HG02571 (cell line): ENCODE measurements around the gene IQGAP3.

Experiments
- ATAC-seq: cut with Tn5 transposase; IDR thresholded peaks from one replicate; pipeline ENCODE4 v1.9.1; 2021; ENCODE audit warnings: mild to moderate bottlenecking, moderate library complexity; ENCODE audit not compliant: unreplicated experiment

Gene IQGAP3

DNA sequence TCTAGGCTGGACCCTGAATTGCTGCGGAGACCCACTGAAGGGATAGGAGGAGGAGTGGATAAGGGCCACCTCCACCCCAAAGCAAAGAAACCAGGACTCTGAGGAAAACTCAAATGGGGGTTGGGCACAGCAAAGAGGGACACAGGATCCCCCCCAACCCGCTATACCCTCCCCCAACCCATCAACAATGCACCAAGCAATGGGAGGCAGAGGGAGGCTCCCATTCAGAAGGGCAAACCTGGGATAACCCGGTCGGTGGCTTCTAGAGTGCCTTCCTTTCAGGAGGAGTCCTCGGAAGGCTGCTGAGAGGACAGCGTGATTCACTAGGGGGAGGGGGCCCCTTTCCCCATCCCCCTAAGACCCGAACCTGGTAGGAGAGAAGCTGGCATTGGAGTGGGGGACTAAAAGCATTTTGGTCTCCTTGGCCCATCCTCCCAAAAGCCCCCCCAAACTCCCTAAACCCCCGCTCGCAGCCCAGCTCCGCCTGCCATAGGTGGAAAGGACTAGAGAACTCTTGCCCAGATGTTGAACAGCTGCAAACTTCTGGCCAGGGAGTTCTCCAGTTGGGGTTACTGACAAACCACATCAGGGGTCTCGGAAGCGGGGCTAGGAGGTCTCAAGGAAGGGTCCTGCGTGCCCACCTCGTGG lies 73.0 kb downstream of the IQGAP3 start:
- no peak for ATAC-seq

DNA sequence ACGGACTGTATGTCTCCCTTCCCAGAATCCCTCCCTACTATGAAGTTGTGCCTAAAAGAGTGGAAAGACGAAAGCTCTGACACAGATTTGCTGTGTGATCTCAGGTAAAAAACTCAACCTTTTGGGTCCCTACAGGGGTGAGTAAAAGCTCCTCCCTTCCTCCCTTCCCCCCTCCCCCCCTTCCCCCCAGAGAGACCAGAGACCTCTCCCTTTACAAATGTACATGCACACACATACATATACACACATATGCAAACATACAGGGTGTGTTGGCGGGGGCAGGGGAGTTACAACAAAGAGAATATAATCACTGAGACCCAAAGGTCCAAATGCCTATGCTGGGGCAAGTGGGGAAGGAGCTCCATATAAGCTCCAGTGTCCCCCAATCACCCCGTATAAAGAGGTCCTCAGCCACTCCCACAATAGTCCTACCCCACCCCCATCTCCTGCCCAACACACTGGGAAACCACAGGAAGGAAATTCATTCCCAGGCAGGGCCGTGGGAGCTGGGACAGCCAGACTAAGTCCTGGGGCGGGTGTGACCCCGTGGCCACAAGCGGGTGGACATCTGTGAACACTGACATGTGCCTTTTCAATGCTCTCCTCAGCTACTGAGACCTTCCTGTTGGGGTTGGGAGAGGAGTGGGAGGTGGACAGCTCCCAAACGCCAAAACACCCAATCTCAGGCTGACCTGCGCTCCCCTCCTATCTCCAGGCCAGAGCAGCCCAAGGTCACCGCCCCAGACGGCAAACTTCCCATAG lies 73.8 kb downstream of the IQGAP3 start:
- ATAC-seq = no peak

DNA sequence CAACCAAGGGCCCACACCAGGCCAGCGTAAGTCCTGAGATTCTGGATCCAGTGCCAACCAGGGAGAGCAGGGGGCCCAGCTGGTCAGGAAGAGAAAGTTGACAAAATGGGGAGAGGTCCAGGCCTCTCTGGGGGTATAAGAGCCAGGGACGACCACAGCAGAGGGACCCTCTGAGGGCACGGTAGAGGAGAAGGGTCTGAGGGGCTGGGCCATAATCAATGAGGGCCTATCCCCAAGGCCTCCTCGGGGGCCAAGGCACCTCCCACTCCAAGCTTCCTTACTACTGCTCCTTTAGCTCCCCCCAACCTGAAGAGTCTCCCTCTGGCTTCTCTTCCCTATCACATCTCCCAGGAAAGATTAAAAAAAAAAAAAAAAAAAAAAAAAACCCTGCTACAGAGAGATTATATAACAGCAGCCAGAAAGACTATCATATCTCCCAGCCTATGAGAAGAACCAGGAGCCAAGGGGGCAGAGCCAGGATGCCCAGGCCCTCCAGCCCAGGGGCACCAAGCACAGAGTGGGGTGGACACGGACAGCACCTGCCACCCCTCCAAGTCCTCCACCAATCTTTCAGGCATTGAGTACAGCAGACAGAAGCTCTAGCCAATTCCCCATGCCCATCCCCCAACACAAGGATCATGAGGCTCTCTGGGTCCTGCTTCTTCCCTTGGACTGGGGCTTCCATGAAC lies 74.5 kb downstream of the IQGAP3 start:
- no peak for ATAC-seq

DNA sequence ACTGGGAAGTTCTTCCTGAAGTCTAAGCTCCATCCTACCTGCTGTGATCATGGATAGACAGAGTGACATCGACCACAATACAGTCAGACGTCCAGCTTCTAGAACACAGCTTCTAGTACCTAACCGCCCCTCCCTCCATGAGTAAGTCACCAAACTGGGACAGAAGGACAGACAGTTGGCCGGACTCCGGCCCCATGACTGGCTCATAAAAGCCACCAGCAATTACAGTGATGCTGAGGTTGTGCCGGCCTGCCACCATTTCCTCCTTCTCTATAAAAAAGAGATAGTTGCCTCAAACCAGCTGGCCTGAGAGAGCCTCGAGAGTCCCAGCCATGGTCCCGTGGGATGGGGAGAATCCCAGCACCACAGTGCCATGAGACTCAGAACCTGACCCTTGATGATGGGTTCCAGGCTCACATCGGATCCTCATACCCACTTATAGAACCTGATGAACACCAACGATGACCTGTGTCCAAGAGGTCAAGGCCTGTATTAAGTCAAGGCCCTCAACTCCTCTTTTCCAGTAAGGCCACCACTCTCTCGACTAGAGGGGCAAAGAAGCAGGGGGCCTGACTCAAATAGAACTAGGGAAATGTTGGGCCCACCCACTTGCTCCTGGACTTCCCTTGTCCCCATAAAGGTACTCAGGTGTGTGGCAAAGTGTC lies 75.2 kb downstream of the IQGAP3 start:
- ATAC-seq = no peak

DNA sequence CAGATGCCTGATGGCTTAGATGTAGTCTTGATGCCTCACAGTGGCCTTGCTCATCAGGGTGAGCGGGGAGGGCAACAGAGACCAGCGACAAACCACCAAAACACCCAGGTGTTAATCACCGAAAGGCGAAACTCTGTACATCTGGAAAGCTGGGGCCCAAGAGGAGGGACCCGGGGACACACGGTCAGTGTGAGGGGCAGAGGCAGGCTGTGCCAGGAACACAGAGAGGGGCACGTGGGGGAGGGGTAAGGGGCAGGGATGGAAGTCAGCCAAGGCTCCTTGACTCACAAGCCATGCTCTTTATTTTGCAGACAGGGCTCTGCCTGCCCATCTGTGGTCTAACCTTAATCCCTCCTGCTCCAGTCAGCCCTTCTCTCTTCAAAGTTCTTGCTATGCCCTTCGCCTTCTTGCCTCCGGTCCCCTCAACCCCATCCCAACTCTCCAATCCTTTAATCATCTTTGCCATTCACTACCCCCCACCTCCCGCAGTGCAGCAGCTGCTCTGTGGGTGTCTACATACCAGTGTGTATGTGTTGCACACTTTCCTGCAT lies 76.1 kb downstream of the IQGAP3 start:
- no peak for ATAC-seq

DNA sequence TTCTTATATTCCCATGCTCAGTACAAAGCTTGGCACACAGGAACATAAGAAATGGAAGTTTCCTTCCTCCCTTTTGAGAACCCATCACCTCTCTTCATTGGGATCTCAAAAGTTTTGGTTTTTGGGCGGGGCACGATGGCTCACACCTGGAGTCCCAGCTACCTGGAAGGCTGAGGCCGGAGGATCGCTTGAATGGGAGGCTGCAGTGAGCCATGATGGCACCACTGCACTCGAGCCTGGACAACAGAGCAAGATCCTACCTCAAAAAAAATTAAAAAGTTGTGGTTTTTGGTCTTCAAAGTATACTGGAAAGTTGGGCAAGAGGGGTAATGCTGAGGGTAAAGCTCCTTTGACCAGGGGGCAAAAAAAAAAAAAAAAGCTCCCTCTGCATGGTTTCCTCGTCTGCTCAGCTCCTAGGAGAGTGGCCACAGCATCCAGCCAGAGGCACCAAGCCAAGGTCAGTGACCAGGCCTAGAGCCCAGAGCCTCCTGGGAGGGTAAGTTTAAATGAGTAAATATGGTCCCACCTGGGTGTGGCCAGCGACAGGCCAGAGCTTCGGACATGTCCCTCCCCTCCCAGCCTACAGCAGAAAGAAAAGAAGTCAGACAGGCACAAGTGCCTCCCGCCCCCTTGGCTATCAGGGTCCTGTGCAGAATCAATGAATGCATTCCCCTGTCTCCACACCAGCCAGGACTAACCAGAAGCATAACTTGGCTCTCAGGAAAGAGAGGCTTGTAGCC lies 76.8 kb downstream of the IQGAP3 start:
- ATAC-seq = no peak

DNA sequence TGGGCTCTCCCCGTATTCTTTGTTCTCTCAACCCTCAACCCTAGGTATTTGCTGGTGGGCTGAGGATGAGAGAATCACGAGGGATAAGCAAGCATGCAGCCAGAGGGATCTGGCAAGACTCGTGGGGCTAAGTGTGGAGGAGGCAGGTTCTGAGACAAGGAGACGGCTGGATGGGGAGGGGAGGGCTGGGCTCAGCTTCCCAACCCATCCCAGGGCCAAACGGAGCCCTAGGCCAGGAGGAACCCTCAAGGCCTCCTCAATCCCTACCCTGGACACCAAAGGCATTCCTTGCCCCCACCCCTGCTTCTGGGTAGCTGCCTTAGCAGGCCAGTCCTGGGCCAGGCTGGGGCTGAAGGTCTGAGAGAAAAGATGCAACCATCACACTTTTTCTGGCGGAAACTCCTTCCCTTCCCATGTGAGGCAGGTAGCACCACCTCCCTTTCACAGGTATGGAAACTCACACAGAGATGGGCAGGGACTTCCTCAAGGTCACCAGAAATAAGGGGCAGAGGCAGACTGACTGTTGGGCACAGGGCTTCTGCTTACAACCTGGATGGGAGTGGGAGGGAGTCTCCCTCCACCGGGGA lies 78.0 kb downstream of the IQGAP3 start:
- ATAC-seq = no peak

DNA sequence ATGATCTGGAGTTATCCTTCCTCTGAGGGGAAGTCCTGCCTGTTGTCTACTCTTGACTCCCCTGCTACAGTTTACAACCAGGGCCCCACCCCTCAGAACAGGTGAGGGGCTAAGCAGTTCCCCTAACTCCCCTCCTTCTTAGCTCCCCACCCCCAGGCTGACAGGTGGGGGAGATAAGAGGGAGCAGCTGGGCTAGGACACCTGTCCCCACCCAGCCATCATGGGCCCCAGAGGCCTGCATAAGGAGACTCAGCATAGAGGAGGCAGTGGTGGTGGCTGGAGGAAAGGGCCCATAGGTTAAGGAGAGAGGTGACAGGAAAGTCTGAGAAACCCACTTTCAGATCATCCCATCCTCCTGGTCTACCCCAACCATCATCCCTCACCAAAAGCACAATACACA lies 78.6 kb downstream of the IQGAP3 start:
- ATAC-seq = no peak

DNA sequence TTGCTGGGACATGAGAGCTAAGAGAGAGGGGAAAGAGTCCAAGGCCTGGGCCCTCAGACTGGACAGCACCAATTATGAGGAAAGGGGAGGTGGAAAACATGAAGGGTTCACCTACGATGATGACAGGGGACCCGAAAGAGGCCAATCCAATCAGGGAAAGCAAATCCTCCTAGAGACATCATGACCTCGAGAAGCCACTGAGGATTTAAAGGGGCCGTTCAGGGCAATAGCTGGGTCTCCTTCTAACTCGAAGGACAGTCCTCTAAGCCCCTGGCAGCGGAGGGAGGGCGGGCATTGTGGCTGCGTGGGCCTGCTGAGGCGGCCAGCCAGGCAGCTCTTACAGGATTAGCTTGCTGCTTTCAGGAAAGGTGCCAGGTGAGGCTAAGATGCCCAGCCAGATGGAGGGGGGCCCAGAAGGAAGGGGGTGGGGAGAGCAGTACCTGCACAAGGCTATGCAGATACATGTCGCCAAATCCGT lies 79.2 kb downstream of the IQGAP3 start:
- no peak for ATAC-seq

DNA sequence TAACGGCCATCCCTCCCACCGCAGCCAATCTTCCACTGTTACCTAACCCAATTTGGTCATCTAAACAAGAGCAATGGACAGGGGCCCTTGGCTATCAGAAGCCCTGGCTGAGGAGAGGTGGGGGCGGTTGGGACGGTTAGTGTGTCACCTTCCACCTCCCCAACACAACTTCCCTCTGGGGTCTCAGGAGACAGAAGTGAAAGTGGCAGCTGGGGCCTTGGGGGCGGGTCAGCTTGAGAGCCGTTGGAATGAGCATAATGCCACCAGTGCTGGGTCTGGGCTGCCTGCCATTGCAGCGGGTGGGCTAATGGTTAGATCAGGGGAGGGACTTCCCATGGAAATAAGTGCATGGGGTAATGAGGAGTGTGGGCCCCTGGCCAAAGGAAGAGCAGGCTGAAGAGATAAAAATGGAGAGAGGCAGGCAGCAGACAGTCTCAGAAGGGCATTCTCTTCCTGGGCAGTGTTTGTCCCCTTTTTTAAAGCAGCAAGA lies 79.7 kb downstream of the IQGAP3 start:
- ATAC-seq = no peak

DNA sequence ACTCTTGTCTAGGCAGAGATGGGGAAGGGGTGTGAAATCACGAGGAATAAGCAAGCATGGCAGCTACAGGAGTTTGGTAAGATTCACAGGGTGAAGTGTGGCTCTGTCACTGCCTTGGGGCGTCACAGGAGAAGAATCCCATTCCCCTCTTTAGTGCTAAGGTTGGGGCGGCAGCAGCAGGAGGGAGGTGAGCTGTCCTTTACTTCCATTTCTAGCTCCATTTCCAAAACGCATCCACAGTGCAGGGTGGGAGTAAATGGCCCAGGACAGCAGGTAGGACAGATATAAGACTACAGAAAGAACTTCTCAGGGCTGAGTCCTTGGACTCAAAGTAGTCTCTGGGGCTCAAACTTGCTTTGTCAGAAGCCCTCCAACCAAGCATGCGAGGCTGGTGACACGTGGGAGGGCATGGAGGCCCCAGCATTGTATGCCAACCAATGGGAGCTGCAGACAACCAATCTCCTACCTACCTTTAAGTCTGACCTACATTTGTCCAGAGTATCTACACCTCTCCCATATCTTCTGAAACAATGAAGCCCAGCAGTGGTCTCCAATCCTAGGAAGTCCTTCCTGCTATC lies 80.3 kb downstream of the IQGAP3 start:
- no peak for ATAC-seq

DNA sequence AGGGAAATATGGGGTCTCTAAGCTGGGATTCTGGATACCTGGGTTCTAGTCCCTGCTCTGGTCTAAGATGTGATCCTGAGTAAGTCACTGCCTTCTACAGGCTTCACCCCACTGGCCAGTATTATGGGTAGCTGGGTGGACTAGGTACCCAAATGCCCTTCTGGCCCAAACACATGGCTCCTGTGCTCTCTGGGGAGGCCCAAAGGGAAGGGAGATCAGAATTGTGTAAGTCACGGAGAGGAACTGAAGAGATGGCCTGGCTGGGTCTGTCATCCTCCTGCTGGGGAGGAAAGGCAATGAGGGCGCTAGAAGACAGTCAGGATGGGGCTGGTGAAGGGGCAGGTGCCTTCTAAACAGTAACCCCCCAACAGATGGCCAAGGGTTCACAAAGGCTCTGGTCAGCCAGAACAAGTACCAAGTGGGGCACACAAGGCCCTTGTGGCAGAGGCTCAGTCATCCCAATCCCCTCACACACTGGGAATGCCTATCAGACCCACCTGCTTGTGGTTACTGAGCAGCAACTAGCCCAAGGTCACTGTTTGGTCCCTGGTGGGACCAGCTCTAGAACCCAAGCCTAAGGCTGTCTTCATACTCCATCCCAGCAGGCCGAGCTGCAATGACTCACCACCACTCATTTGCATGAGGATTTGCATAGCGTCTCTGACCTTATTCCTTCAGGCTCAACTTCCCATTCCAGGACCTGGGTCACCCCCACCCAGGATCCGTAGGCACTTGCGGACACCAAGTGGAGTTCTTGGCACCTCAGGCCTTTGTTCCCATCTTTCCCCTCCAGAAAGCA lies 81.0 kb downstream of the IQGAP3 start:
- ATAC-seq = no peak

DNA sequence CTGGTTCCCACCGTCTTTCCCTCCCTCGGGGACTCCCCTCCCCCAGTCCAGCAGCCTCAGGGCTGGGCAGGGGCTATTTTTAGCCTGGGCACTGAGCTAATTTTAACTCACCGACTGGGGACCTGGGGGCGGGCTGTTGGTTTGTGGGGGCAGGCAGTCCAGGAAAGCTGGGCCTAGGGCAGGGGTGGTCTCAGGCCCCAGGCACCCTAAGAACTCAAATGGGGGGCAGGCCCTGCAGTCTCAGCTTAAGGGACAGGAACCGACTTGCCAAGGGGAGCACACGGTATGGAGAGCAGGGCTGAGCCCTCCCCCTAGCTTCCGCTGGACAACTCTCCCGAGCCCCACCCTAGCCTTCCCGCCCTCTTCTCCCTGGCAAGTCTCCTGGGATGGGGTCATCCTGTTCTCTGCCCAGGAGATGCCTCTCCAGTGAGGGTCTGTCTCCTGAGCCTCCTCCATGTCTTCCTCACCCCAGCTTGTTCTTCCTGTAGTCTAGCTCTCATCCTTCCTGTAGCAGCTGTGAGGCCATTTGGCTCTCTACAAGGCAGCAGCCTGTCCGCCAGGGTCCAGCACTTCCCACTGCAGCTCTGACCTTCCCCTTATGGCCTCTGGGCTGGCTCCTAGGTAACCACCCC lies 81.8 kb downstream of the IQGAP3 start:
- ATAC-seq = no peak

DNA sequence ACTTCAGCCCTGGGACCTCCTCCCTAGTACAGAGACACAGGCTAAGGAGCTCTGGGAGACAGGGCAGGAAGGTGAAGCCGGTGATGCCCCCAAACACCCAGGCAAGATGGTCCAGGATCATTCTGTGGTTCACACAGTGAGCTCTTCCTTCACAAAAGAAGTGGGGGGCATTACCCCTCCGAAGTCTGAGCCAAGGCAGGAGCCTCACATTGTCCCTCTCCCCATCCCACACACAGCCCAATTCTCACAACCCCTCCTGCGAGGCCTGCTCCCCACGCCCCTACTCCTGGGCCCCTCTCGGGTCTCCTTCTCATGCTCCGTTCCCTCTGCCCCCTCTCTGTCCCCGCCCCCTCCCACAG lies 82.5 kb downstream of the IQGAP3 start:
- no peak for ATAC-seq

DNA sequence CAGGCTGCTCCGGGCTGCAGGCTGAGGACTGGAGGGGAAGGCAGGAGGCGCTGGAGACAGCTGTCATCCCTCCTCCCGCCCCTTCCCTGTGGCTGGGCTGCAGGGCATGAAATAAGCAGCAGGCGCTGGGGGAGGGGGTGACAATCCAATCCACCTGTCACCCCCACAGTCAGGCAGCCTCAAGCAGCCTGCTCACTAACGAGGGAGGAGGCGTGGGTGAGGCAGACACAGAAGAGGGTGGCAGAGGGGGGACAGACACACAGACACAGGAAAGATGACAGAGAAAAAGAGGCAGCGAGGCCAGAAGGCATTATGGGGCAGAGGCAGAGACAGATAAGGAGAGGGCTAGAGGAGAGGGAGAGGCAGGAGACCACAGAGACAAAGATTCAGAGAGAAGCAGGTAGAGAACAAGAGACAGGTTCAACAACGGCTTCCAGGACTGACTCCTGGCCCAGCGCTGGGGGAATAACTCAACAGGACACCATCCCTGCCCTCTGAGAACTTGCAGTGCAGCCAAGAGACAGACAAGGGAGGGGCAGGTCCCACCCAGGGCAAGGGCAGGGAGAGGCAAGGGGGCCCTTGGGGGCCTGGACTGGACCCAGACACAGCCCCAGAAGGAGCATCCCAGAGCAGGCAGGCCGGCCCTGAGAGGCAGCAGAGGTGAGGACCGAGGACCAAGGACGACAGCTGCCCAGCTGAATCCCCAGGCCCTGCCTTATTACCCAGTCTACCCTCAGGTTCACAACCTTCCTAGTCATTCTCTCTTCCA lies 83.0 kb downstream of the IQGAP3 start:
- peak; percentile 8 for ATAC-seq

DNA sequence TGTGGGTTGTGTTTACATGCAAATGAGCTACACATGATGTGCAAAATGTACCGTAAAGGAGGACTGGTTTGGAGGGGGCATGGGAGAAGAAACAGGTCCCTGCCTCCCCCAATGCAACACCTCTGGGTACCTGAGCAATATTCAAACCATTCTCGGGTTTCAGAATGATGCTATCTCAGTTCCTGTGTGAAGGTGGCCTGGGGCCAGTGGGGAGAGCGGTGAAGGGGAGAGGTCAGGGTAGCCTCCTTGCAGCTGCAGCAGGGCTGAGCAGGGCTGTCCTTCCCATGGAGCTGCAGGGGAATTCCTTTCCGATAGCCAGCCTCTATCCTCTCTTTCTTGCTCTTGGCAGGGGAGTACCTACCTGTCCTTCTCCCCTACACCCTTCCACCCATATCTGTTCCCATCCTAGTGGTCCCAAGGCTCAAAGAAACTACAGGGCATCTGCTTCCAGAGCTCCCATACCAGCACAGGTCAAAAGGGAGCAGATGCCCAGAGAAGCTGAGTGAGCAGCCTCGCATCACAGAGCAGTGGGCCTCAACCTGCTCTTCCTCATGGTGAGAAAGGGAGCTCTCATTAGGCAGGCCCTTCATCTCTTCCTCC lies 83.7 kb downstream of the IQGAP3 start:
- peak; percentile 58 for ATAC-seq

DNA sequence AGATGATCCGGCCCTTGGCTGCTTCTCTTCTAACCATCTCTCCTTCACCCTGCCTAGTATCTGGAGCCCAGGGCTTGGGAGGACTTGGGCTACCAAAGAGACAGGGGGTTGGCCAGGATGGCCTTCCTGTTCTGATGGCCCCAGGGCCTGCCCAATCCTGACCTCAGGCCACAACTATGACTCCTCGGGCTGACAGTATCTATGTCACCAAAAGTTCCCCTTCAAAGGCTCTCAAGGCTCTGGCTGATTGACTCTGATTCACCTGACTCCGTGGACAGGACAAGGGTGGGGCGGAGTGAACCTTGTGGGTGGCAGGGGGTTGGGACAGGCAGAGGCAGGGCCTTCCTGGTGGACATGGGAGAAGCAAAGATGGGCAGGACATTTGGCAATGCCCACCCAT lies 84.5 kb downstream of the IQGAP3 start:
- ATAC-seq = no peak
